NCI-H446 (cell line): ENCODE results near the gene EHF.
"Not testable (repeated sequence)": the region's sequence is repeated elsewhere in the genome, so short reads cannot be mapped to it uniquely, and the experiment has no call there.

Experiments used
- DNase-seq, 2 experiments: peaks; one replicate each; lab custom pipeline; 2025; lab: John Stamatoyannopoulos, UW

Gene EHF

GRCh38 chr11:34668583-34669053, 47.7 kb downstream of the EHF start:
- DNase-seq: no peak

- no peak for DNase-seq
Measured at GRCh38 chr11:34669458-34669857, 48.6 kb downstream of the EHF start.

- no peak for DNase-seq
Measured at GRCh38 chr11:34671117-34671516, 50.2 kb downstream of the EHF start.

- DNase-seq: no peak
Measured at GRCh38 chr11:34671946-34672345, 51.1 kb downstream of the EHF start.

- DNase-seq: no peak
Measured at GRCh38 chr11:34674038-34674437, 53.1 kb downstream of the EHF start.

GRCh38 chr11:34676227-34676626, 55.3 kb downstream of the EHF start:
- no peak for DNase-seq

GRCh38 chr11:34679681-34680080, 58.8 kb downstream of the EHF start:
- no peak for DNase-seq

GRCh38 chr11:34680206-34680605, 59.3 kb downstream of the EHF start:
- DNase-seq: no peak

GRCh38 chr11:34680918-34681586, 60.2 kb downstream of the EHF start:
- DNase-seq: no peak

- DNase-seq: no peak
Measured at GRCh38 chr11:34682825-34683224, 61.9 kb downstream of the EHF start.

- no peak for DNase-seq
Measured at GRCh38 chr11:34683396-34683795, 62.5 kb downstream of the EHF start.

GRCh38 chr11:34685864-34686263, 65.0 kb downstream of the EHF start:
- DNase-seq: no peak

- DNase-seq: not testable (repeated sequence)
Measured at GRCh38 chr11:34692299-34692698, 71.4 kb downstream of the EHF start.

GRCh38 chr11:34696862-34697261, 76.0 kb downstream of the EHF start:
- no peak for DNase-seq

GRCh38 chr11:34706709-34707461, 86.0 kb downstream of the EHF start:
- no peak for DNase-seq

- no peak for DNase-seq
Measured at GRCh38 chr11:34707462-34707840, 86.6 kb downstream of the EHF start.
